ENCODE data around the gene MED8.
A peak's percentile ranks its signal among the peaks of the same experiment; 100 is the strongest.

The MED8 gene

DNA sequence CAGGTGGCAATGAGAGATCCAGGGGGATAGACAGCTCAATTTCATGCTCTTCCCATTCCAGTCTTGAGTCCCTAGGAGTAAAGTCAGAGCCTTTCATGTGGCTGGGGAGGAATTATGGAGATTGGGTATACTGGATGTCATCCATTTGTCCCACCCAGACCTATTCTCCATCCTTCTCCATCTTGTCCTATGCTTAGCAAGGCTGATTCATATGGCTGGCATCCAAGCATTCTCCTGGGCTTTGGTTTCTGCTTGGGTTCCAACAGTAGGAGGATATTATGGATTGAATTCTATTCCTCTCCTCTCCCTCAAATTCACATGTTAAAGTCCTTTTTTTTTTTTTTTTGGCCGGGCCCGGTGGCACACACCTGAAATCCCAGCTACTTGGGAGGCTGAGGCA, 34.7 kb downstream of the MED8 start:
- Histone ChIP-seq H3K9me3 (ENCODE audit: low read depth, low read length) (no peaks in the 10 kb centered on the region), H3K4me3 (no peak overlapping the region), H3K27ac (no peak overlapping the region), H3K36me3 (ENCODE audit: insufficient read depth, low read length) (peaks cover 7% of the 10 kb centered on the region), H3K9ac (ENCODE audit: insufficient read length) (no peak overlapping the region)
- DNase-seq (ENCODE audit: low read depth, low spot score), result no peak
- no peak for TF ChIP-seq POLR2AphosphoS5 (IDR thresholded peaks at IDR 0.05; ENCODE audit: borderline replicate concordance, low read depth, low read length)
- no peak for TF ChIP-seq EZH2 (IDR thresholded peaks at IDR 0.05)
- TF ChIP-seq FOXP2 (optimal IDR thresholded peaks at IDR 0.05; ENCODE audit: control extremely low read depth, extremely low read length, insufficient read depth), result no peak

DNA sequence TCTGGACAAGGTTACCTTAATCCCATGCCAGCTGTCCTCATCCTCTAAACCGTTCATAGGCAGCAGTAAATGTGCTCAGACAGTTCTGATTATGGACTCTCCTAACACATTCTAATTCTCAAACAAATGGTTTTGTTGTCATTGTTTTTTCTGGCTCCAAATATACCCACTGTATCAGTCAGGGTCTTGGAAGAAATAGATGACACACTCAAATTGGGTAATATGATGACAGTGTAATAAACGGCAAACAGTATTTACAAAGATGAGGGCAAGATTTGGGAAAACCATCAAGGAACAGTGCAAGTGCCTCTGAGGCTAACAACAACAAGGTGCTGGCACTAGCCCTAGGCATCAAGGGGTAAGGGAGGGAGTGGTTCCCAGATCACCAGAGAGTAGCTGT, 35.1 kb downstream of the MED8 start:
- Histone ChIP-seq H3K9me3 (ENCODE audit: low read depth, low read length) (no peaks in the 10 kb centered on the region), H3K4me3 (no peak overlapping the region), H3K27ac (no peak overlapping the region), H3K9ac (ENCODE audit: insufficient read length) (no peak overlapping the region), H3K36me3 (ENCODE audit: insufficient read depth, low read length) (peaks cover 2% of the 10 kb centered on the region)
- TF ChIP-seq POLR2AphosphoS5 (IDR thresholded peaks at IDR 0.05; ENCODE audit: borderline replicate concordance, low read depth, low read length), result no peak
- TF ChIP-seq EZH2 (IDR thresholded peaks at IDR 0.05), result no peak
- no peak for DNase-seq (ENCODE audit: low read depth, low spot score)

DNA sequence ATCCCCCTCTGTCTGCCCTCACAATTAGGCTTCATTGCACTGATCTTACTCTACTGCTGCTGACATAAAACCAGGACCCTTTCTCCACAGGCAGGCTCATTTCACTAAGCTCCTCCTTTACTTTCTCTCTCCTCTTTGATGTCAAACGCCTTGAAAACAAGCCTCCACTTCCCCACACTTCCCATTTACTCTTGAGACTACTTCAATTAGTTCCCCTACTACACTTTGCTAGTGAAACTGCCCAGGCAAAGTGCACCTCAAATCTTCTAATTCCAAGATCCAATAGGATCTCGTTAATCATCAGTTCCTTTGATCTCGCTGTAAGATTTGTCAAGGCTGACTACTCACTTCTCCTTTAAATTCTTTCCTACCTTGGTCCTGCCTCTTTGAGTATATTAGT, 36.7 kb downstream of the MED8 start:
- H3K9ac ChIP-seq (ENCODE audit: insufficient read length), result no peak overlapping the region
- H3K9me3 ChIP-seq (ENCODE audit: low read depth, low read length), result no peaks in the 10 kb centered on the region
- no peak for DNase-seq (ENCODE audit: low read depth, low spot score)
- TF ChIP-seq EZH2 (IDR thresholded peaks at IDR 0.05), result no peak
- TF ChIP-seq POLR2AphosphoS5 (IDR thresholded peaks at IDR 0.05; ENCODE audit: borderline replicate concordance, low read depth, low read length), result no peak
- no peak for TF ChIP-seq FOXP2 (optimal IDR thresholded peaks at IDR 0.05; ENCODE audit: control extremely low read depth, extremely low read length, insufficient read depth)
- H3K4me3 ChIP-seq, result no peak overlapping the region
- H3K27ac ChIP-seq, result no peak overlapping the region
- H3K36me3 ChIP-seq (ENCODE audit: insufficient read depth, low read length), result no peaks in the 10 kb centered on the region; the same call in 1 of the 2 replicates

DNA sequence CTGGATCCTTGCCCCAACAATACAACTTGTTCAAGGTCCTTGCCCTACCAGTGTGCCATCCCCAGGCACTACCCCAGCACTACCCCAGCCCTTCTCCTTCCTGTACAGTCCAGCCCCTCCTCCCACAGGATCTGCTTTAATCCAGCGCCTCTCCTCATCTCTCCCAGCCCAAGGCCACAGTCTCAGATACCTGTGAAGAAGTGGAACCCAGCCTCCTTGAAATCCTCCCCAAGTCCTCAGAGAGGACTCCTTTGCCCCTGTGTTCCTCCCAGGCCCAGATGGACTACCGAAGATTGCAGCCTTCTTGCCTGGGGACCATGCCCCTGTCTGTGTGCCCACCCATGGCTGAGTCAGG, 37.3 kb downstream of the MED8 start:
- Histone ChIP-seq H3K9ac (ENCODE audit: insufficient read length) (no peak overlapping the region), H3K27ac (no peak overlapping the region), H3K4me3 (no peak overlapping the region), H3K36me3 (ENCODE audit: insufficient read depth, low read length) (no peaks in the 10 kb centered on the region; the same call in 1 of the 2 replicates), H3K9me3 (ENCODE audit: low read depth, low read length) (no peaks in the 10 kb centered on the region)
- no peak for DNase-seq (ENCODE audit: low read depth, low spot score)
- TF ChIP-seq EZH2 (IDR thresholded peaks at IDR 0.05) (no peak), FOXP2 (optimal IDR thresholded peaks at IDR 0.05; ENCODE audit: control extremely low read depth, extremely low read length, insufficient read depth) (no peak), POLR2AphosphoS5 (IDR thresholded peaks at IDR 0.05; ENCODE audit: borderline replicate concordance, low read depth, low read length) (no peak)

DNA sequence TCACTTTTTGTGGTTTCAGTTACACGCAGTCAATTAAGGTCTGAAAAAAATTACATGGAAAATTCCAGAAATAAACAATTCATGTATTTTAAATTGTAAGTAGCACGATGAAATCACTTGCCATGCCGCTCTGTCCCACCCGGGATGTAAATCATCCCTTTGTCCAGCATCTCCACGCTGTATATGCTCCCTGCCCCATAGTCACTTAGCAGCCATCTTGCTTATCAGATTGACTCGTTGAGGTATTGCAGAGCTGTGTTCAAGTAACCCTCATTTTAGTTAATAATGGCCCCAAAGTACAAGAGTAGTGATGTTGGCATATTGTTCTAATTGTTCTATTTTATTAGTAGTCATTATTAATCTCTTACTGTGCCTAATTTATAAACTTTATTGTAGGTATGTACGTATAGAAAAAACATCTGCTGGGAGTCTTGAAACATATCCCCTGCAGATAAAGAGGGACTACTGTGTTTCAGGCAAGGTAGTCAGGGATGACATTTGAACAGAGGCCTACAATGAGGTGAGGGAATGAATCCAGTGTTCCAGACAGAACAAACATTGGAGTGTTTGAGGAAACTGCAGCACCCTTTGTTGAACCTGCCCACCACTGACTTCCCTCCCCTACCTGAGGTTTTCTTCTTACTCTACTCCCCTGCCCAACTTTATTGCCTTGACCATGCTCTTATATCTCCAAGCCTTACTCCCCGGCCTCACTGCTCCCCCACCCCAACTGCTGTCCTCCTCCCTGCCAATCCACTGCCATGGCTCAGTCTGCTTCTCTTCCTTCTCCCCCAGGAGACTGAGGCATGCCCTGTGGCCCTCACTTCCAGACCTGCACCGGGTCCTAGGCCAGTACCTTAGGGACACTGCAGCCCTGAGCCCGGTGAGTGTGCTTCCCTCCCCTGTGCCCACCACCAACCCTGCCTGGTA, 37.9 kb downstream of the MED8 start:
- Histone ChIP-seq H3K27ac (no peak overlapping the region), H3K4me3 (no peak overlapping the region), H3K36me3 (ENCODE audit: insufficient read depth, low read length) (no peaks in the 10 kb centered on the region), H3K9me3 (ENCODE audit: low read depth, low read length) (no peaks in the 10 kb centered on the region), H3K9ac (ENCODE audit: insufficient read length) (no peak overlapping the region)
- no peak for DNase-seq (ENCODE audit: low read depth, low spot score)
- TF ChIP-seq EZH2 (IDR thresholded peaks at IDR 0.05), result no peak
- TF ChIP-seq POLR2AphosphoS5 (IDR thresholded peaks at IDR 0.05; ENCODE audit: borderline replicate concordance, low read depth, low read length), result no peak
- TF ChIP-seq FOXP2 (optimal IDR thresholded peaks at IDR 0.05; ENCODE audit: control extremely low read depth, extremely low read length, insufficient read depth), result no peak

DNA sequence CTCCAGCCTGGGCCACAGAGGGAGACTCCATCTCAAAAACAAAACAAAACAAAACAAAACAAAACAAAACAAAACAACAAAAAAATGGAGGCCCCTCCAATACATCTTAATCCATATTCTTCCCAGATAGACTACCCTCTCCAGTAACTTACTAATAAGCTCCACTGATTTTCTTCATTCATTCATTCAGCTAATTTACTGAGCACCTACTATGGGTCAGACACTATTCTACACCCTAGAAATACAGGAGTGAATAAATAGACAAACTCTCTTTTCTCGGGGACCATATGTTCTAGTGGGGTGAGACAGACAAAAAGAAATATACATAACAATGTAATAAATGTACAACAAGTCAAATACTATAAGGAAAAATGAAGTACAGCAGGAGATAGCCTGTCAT, 38.6 kb downstream of the MED8 start:
- no peak for DNase-seq (ENCODE audit: low read depth, low spot score)
- no peak for TF ChIP-seq POLR2AphosphoS5 (IDR thresholded peaks at IDR 0.05; ENCODE audit: borderline replicate concordance, low read depth, low read length)
- TF ChIP-seq EZH2 (IDR thresholded peaks at IDR 0.05), result no peak
- TF ChIP-seq FOXP2 (optimal IDR thresholded peaks at IDR 0.05; ENCODE audit: control extremely low read depth, extremely low read length, insufficient read depth), result no peak
- Histone ChIP-seq H3K36me3 (ENCODE audit: insufficient read depth, low read length) (no peaks in the 10 kb centered on the region), H3K9me3 (ENCODE audit: low read depth, low read length) (no peaks in the 10 kb centered on the region), H3K27ac (no peak overlapping the region), H3K4me3 (no peak overlapping the region), H3K9ac (ENCODE audit: insufficient read length) (no peak overlapping the region)

DNA sequence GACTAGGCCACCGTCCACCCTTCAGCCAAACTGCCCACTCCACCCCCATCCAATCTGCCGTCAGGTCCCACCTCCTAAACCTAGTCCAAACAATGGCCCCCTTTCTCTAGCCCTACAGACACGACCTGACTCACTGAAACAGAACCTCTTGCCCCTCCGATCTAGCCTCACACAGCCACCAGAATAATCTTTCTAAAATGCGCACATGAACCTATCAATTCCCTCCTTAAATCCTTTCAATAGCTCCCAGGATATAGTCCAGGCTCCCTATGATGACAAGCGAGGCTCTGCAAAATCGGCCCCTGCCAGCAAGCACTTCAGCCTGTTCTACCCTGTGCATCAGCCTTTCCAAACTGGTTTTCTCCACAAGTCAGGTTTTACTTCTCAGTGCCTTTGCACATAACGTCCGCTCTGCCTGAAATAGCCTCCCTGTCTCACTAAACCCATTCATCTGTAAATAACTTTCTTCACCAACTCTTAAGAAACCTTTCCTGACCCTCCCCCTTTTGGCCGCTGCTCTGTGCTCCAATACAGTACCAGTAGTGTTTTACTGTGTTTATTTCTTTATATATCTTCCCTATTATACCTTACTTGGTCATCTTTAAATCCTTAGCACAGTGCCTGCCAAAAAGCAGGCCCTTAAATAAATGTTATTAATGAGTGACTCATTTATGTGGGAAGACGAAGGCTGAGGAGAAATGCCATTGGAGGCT, 39.9 kb downstream of the MED8 start:
- Histone ChIP-seq H3K9me3 (ENCODE audit: low read depth, low read length) (no peaks in the 10 kb centered on the region), H3K36me3 (ENCODE audit: insufficient read depth, low read length) (no peaks in the 10 kb centered on the region), H3K9ac (ENCODE audit: insufficient read length) (no peak overlapping the region), H3K4me3 (no peak overlapping the region), H3K27ac (no peak overlapping the region)
- TF ChIP-seq POLR2AphosphoS5 (IDR thresholded peaks at IDR 0.05; ENCODE audit: borderline replicate concordance, low read depth, low read length) (no peak), FOXP2 (optimal IDR thresholded peaks at IDR 0.05; ENCODE audit: control extremely low read depth, extremely low read length, insufficient read depth) (no peak), EZH2 (IDR thresholded peaks at IDR 0.05) (no peak)
- DNase-seq (ENCODE audit: low read depth, low spot score), result no peak

DNA sequence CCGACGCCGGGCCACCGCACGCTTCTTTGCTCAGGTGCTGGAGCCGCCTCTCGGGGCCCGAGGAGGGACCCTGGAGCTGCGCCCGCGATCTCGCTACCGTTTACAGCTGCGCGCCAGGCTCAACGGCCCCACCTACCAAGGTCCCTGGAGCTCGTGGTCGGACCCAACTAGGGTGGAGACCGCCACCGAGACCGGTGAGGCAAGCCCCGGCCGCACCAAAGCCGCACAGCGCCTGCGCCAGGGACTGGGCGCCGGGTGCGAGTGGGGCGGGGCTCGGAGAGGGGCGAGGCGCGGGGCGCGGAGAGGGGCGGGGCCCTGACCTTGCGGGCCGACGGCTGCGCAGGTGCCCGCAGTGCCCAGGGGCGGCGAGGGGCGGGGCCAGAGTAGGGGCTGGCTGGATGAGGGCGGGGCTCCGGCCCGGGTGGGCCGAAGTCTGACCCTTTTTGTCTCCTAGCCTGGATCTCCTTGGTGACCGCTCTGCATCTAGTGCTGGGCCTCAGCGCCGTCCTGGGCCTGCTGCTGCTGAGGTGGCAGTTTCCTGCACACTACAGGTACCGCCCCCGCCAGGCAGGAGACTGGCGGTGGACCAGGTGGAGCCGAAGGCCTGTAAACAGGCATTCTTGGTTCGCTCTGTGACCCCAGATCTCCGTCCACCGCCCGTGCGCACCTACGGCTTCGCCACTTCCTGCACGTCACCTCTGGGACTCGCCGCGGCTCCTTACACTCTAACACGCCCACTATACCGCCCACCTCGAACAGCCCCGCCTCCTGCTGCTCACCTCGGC, 40.6 kb downstream of the MED8 start:
- Histone ChIP-seq H3K9me3 (ENCODE audit: low read depth, low read length) (no peaks in the 10 kb centered on the region), H3K4me3 (no peak overlapping the region), H3K27ac (no peak overlapping the region), H3K36me3 (ENCODE audit: insufficient read depth, low read length) (no peaks in the 10 kb centered on the region), H3K9ac (ENCODE audit: insufficient read length) (no peak overlapping the region)
- TF ChIP-seq POLR2AphosphoS5 (IDR thresholded peaks at IDR 0.05; ENCODE audit: borderline replicate concordance, low read depth, low read length) (peak; percentile 65; the same call in 1 of the 2 replicates), FOXP2 (optimal IDR thresholded peaks at IDR 0.05; ENCODE audit: control extremely low read depth, extremely low read length, insufficient read depth) (no peak)
- no peak for DNase-seq (ENCODE audit: low read depth, low spot score)
